Activated T-helper 1 cell treated with anti-CD3 and anti-CD28 coated beads, Interleukin-2, amount 50 U/mL, for 16 hours (primary cell): ENCODE measurements around the gene CSKMT.

Experiments
- DNase-seq, 2 donors: peaks; one replicate each; pipeline ENCODE4 v3.0.0-alpha.2; 2020; ENCODE audit warnings: low read depth in 1 of 2, low spot score in 1 of 2

CSKMT gene

GRCh38 chr11:62715150-62716130 lies 50.3 kb downstream of the CSKMT start:
- DNase-seq = no peak

GRCh38 chr11:62716206-62716605 lies 51.1 kb downstream of the CSKMT start:
- no peak for DNase-seq

GRCh38 chr11:62716816-62717215 lies 51.7 kb downstream of the CSKMT start:
- no peak for DNase-seq
